Activated CD8-positive, alpha-beta T cell treated with anti-CD3 and anti-CD28 coated beads for 36 hours (primary cell): ENCODE results near the gene GRM8. TPM values are rescaled to one million over a fixed set of nuclear protein-coding genes. Genes with fewer than 3 reads are reported as not detected.

Experiments
- ATAC-seq: fragments of 200-7000 bp; cut with Tn5 transposase; one replicate; pipeline ENCODE4 v1.10.0; 2021; ENCODE audit warnings: mild to moderate bottlenecking, moderate library complexity
- CTCF ChIA-PET: fragments of 350-600 bp; sonication (Branson Sonifier 250); formaldehyde crosslinking; loops from one replicate; lab custom pipeline; 2021; ENCODE audit warnings: antibody characterized with exemption; lab: Charles Lee
- POLR2A ChIA-PET: fragments of 350-600 bp; sonication (Branson Sonifier 250); formaldehyde crosslinking; loops from one replicate; lab custom pipeline; 2021; ENCODE audit warnings: antibody characterized with exemption; lab: Charles Lee
- DNase-seq: peaks from one replicate; pipeline ENCODE4 v3.0.0-alpha.2; 2020
- H3K27ac Mint-ChIP-seq: one replicate; pipeline ENCODE4 v1.8.0; 2021; ENCODE audit warnings: mild to moderate bottlenecking, mixed read lengths
- H3K27me3 Mint-ChIP-seq: one replicate; pipeline ENCODE4 v1.8.0; 2021; ENCODE audit warnings: mixed read lengths
- H3K36me3 Mint-ChIP-seq: one replicate; pipeline ENCODE4 v1.8.0; 2021; ENCODE audit warnings: low read depth, mixed read lengths
- H3K4me1 Mint-ChIP-seq: one replicate; pipeline ENCODE4 v1.8.0; 2021; ENCODE audit warnings: low read depth, mixed read lengths
- H3K4me3 Mint-ChIP-seq: one replicate; pipeline ENCODE4 v1.8.0; 2021; ENCODE audit warnings: mild to moderate bottlenecking, moderate library complexity, mixed read lengths
- H3K9me3 Mint-ChIP-seq: one replicate; pipeline ENCODE4 v1.8.0; 2021; ENCODE audit warnings: mixed read lengths
- CTCF ChIP-seq: fragments of 200-600 bp; IDR thresholded peaks from one replicate; pipeline ENCODE4 v1.8.0; 2022; ENCODE audit warnings: antibody characterized with exemption, mild to moderate bottlenecking
- intact Hi-C: fragments of 100-400 bp; cut with micrococcal nuclease; formaldehyde crosslinking; loops from one replicate; pipeline ENCODE4 v1.10.0; 2022
- total RNA-seq, 2 experiments: library from RNA; stranded (reverse); gene quantifications; one replicate each; pipeline ENCODE4 v1.2.3, GENCODE V29; 2021

The GRM8 gene
- total RNA-seq, 2 experiments from 2014 or later = not detected

- H3K4me1 Mint-ChIP-seq = no peaks in the 10 kb centered on the region
- H3K36me3 Mint-ChIP-seq = no peaks in the 10 kb centered on the region
- H3K27ac Mint-ChIP-seq = no peak overlapping the region
- CTCF ChIA-PET = no interaction called here
- intact Hi-C loops = no loop called here
- ATAC-seq (no peak), DNase-seq (no peak)
- no peak for TF ChIP-seq CTCF
- peaks cover 1% of the 10 kb centered on the region for H3K27me3 Mint-ChIP-seq
- POLR2A ChIA-PET = no interaction called here
- H3K9me3 Mint-ChIP-seq = peaks cover 3% of the 10 kb centered on the region
- no peak overlapping the region for H3K4me3 Mint-ChIP-seq
These were observed 447.4 kb downstream of the GRM8 start for GRCh38 chr7:126805351-126805750.

- ChIA-PET CTCF (interaction anchor here (0.9 to 1.6 kb wide), 2 partner anchors 96 to 450 kb away, joined by 3 to 4 read pairs; no protein-coding TSS in a partner anchor), POLR2A (interaction anchor here (0.9 kb wide), 1 partner anchor 93 kb away, joined by 3 read pairs; no protein-coding TSS in a partner anchor)
- no peak overlapping the region for H3K4me3 Mint-ChIP-seq
- H3K27me3 Mint-ChIP-seq = peaks cover 1% of the 10 kb centered on the region
- intact Hi-C loops = no loop called here
- DNase-seq (no peak), ATAC-seq (no peak)
- peaks cover 3% of the 10 kb centered on the region for H3K9me3 Mint-ChIP-seq
- no peaks in the 10 kb centered on the region for H3K4me1 Mint-ChIP-seq
- H3K36me3 Mint-ChIP-seq = no peaks in the 10 kb centered on the region
- TF ChIP-seq CTCF = no peak
- H3K27ac Mint-ChIP-seq = no peak overlapping the region
These were observed 448.1 kb downstream of the GRM8 start for GRCh38 chr7:126804604-126805003.

- TF ChIP-seq CTCF = no peak
- ChIA-PET CTCF (interaction anchor here (0.9 to 1.6 kb wide), 6 partner anchors 9 to 451 kb away, joined by 3 to 7 read pairs (median 4); no protein-coding TSS in a partner anchor), POLR2A (interaction anchor here (0.9 kb wide), 1 partner anchor 93 kb away, joined by 3 read pairs; no protein-coding TSS in a partner anchor)
- DNase-seq = no peak
- H3K27me3 Mint-ChIP-seq = peaks cover 1% of the 10 kb centered on the region
- H3K27ac Mint-ChIP-seq = no peak overlapping the region
- H3K4me3 Mint-ChIP-seq = no peak overlapping the region
- intact Hi-C loops = loop anchor here (2.0 kb wide), 1 partner anchor 97 kb away; no protein-coding TSS in a partner anchor
- ATAC-seq = no peak
- H3K36me3 Mint-ChIP-seq = no peaks in the 10 kb centered on the region
- peaks cover 3% of the 10 kb centered on the region for H3K9me3 Mint-ChIP-seq
- no peaks in the 10 kb centered on the region for H3K4me1 Mint-ChIP-seq
These were observed 448.8 kb downstream of the GRM8 start for GRCh38 chr7:126803990-126804389.

- TF ChIP-seq CTCF = peak; percentile 70
- no peaks in the 10 kb centered on the region for H3K36me3 Mint-ChIP-seq
- intact Hi-C loops = loop anchor here (2.0 kb wide), 1 partner anchor 98 kb away; no protein-coding TSS in a partner anchor
- H3K27me3 Mint-ChIP-seq = peaks cover 1% of the 10 kb centered on the region
- DNase-seq (peak; percentile 59), ATAC-seq (peak; percentile 47)
- CTCF ChIA-PET = interaction anchor here (0.7 to 1.6 kb wide), 14 partner anchors 10 to 644 kb away, joined by 3 to 7 read pairs (median 4); partner anchors contain the start of gene GRM8
- no peaks in the 10 kb centered on the region for H3K4me1 Mint-ChIP-seq
- no peak overlapping the region for H3K4me3 Mint-ChIP-seq
- POLR2A ChIA-PET = no interaction called here
- H3K27ac Mint-ChIP-seq = no peak overlapping the region
- peaks cover 3% of the 10 kb centered on the region for H3K9me3 Mint-ChIP-seq
These were observed 449.6 kb downstream of the GRM8 start for GRCh38 chr7:126803060-126803665.

GRCh38 chr7:126801733-126802132 lies 451.0 kb downstream of the GRM8 start:
- Mint-ChIP-seq H3K4me1 (no peaks in the 10 kb centered on the region), H3K27ac (no peak overlapping the region), H3K4me3 (no peak overlapping the region), H3K27me3 (peaks cover 1% of the 10 kb centered on the region), H3K9me3 (peaks cover 3% of the 10 kb centered on the region), H3K36me3 (no peaks in the 10 kb centered on the region)
- intact Hi-C loops = loop anchor here (2.0 kb wide), 1 partner anchor 99 kb away; no protein-coding TSS in a partner anchor
- CTCF ChIA-PET = interaction anchor here (1.3 to 1.6 kb wide), 3 partner anchors 9 to 646 kb away, joined by 3 read pairs; no protein-coding TSS in a partner anchor
- no peak for TF ChIP-seq CTCF
- POLR2A ChIA-PET = interaction anchor here (0.7 kb wide), 1 partner anchor 75 kb away, joined by 3 read pairs; no protein-coding TSS in a partner anchor
- DNase-seq (no peak), ATAC-seq (no peak)
